Endothelial cell (in vitro differentiated cells): ENCODE measurements around the gene SMIM13. TPM values are rescaled to one million over a fixed set of nuclear protein-coding genes. Genes with fewer than 3 reads are reported as not detected.

ENCODE experiments used
- DNase-seq: peaks from one replicate; pipeline ENCODE4 v3.0.0; 2021; ENCODE audit warnings: low spot score
- H3K27ac Mint-ChIP-seq: one replicate; pipeline ENCODE4 v1.8.0; 2021; ENCODE audit warnings: mixed read lengths, inconsistent platforms; ENCODE audit not compliant: unreplicated experiment
- H3K27me3 Mint-ChIP-seq: one replicate; pipeline ENCODE4 v1.8.0; 2021; ENCODE audit warnings: mild to moderate bottlenecking, moderate library complexity, mixed read lengths, inconsistent platforms; ENCODE audit not compliant: unreplicated experiment
- H3K36me3 Mint-ChIP-seq: one replicate; pipeline ENCODE4 v1.8.0; 2021; ENCODE audit warnings: mild to moderate bottlenecking, low read depth, mixed read lengths, inconsistent platforms; ENCODE audit not compliant: unreplicated experiment
- H3K4me1 Mint-ChIP-seq: one replicate; pipeline ENCODE4 v1.8.0; 2021; ENCODE audit warnings: mild to moderate bottlenecking, mixed read lengths, inconsistent platforms; ENCODE audit not compliant: unreplicated experiment
- H3K4me3 Mint-ChIP-seq: one replicate; pipeline ENCODE4 v1.8.0; 2021; ENCODE audit warnings: mild to moderate bottlenecking, mixed read lengths, inconsistent platforms; ENCODE audit not compliant: unreplicated experiment
- H3K9me3 Mint-ChIP-seq: one replicate; pipeline ENCODE4 v1.8.0; 2021; ENCODE audit warnings: mixed read lengths, inconsistent platforms; ENCODE audit not compliant: unreplicated experiment
- CTCF ChIP-seq: fragments of 200-600 bp; sonication (generic); IDR thresholded peaks from one replicate; pipeline ENCODE4 v1.5.0; 2021; ENCODE audit warnings: antibody characterized with exemption; ENCODE audit not compliant: unreplicated experiment
- total RNA-seq: library from RNA; stranded (reverse); fragmentation: NEBNext Ultra II Directional; extraction: Animal tissue kit (Norgen Biotek cat#: 25700); gene quantifications from one replicate; pipeline ENCODE4 v1.2.1, GENCODE V29; 2021; ENCODE audit not compliant: unreplicated experiment

Gene SMIM13
- total RNA-seq, 1 donor from 2014 or later: 8.7 TPM

DNA sequence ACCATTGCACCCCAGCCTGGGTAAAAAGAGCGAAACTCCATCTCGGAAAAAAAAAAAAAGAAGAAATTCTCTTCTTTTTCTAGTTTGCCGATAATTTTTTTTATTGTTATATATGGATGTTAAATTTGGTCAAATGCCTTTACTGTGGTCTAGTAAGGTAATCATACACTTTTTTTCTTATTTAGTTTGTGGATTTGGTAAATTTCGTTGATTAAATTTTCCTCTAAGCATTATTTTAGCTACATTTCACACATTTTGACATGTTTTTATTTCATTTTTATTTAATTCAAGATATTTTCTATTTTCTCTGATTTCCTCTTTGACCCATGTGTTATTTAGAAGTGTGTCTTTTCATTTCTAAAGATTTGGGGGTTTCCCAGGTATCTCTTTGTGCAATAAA, 31.6 kb upstream of the SMIM13 start:
- DNase-seq: no peak
- no peaks in the 10 kb centered on the region for H3K27me3 Mint-ChIP-seq
- H3K4me1 Mint-ChIP-seq: no peaks in the 10 kb centered on the region
- H3K36me3 Mint-ChIP-seq: no peaks in the 10 kb centered on the region
- no peak overlapping the region for H3K4me3 Mint-ChIP-seq
- H3K9me3 Mint-ChIP-seq: no peaks in the 10 kb centered on the region
- no peak overlapping the region for H3K27ac Mint-ChIP-seq
- TF ChIP-seq CTCF: no peak

DNA sequence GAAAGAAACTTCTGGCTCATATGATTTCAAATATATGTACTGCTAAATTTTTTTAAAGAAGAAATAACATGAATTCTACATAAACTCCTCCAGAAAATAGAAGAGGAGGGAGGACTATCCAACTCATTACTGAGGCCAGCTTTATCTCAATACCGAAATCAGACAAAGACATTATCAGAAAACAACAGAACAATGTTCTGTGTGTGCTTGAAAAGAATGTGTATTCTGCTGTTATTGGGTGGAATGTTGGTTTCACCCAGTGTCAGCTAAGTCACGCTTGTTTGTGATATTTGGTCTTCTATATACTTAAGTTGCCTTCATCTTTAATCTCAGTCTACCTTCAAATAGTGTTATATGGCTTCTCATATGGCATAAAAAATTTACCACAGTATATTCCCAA, 30.9 kb upstream of the SMIM13 start:
- no peaks in the 10 kb centered on the region for H3K9me3 Mint-ChIP-seq
- no peaks in the 10 kb centered on the region for H3K4me1 Mint-ChIP-seq
- H3K27me3 Mint-ChIP-seq: no peaks in the 10 kb centered on the region
- no peak overlapping the region for H3K27ac Mint-ChIP-seq
- no peak overlapping the region for H3K4me3 Mint-ChIP-seq
- no peaks in the 10 kb centered on the region for H3K36me3 Mint-ChIP-seq
- TF ChIP-seq CTCF: no peak
- DNase-seq: no peak

DNA sequence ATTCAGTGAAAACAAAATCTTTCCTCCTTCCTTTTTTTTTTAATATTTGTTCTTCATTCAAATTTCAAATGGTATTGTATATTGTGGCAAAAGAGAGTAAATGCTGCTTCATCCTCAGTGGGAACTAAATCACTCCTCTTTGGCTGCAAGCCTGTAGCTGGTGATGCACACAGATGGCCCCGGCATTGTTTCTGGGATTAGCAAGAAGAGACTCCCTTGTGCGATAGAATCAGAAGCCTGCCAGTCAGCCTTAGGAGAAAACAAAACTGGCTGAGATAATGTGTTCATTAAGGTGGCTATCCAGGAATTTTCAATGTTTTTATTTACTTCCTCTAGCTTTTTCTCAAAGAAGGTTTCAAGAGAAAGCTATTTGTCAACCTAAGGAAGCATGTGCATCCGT, 28.8 kb upstream of the SMIM13 start:
- H3K9me3 Mint-ChIP-seq: no peaks in the 10 kb centered on the region
- H3K36me3 Mint-ChIP-seq: no peaks in the 10 kb centered on the region
- no peak overlapping the region for H3K4me3 Mint-ChIP-seq
- DNase-seq: no peak
- H3K4me1 Mint-ChIP-seq: no peaks in the 10 kb centered on the region
- no peak overlapping the region for H3K27ac Mint-ChIP-seq
- no peak for TF ChIP-seq CTCF
- H3K27me3 Mint-ChIP-seq: no peaks in the 10 kb centered on the region

- no peak overlapping the region for H3K27ac Mint-ChIP-seq
- H3K36me3 Mint-ChIP-seq: no peaks in the 10 kb centered on the region
- TF ChIP-seq CTCF: no peak
- H3K4me3 Mint-ChIP-seq: no peak overlapping the region
- no peaks in the 10 kb centered on the region for H3K4me1 Mint-ChIP-seq
- DNase-seq: no peak
- no peaks in the 10 kb centered on the region for H3K9me3 Mint-ChIP-seq
- H3K27me3 Mint-ChIP-seq: no peaks in the 10 kb centered on the region
Observed at GRCh38 chr6:11065436-11066202, 28.0 kb upstream of the SMIM13 start.

- H3K27me3 Mint-ChIP-seq: no peaks in the 10 kb centered on the region
- no peaks in the 10 kb centered on the region for H3K4me1 Mint-ChIP-seq
- DNase-seq: no peak
- no peaks in the 10 kb centered on the region for H3K9me3 Mint-ChIP-seq
- no peak overlapping the region for H3K4me3 Mint-ChIP-seq
- no peak for TF ChIP-seq CTCF
- no peak overlapping the region for H3K27ac Mint-ChIP-seq
- H3K36me3 Mint-ChIP-seq: no peaks in the 10 kb centered on the region
Observed at GRCh38 chr6:11066505-11067347, 26.9 kb upstream of the SMIM13 start.
